Activated effector memory CD4-positive, alpha-beta T cell treated with anti-CD3 and anti-CD28 coated beads, Interleukin-2, amount 50 U/mL, for 16 hours (primary cell): ENCODE measurements around the gene NRG2.

ENCODE experiments used
- DNase-seq: peaks from one replicate; pipeline ENCODE4 v3.0.0-alpha.2; 2020

Gene NRG2

GRCh38 chr5:140040358-140040757 lies 2.7 kb downstream of the NRG2 start:
- DNase-seq = no peak

- DNase-seq = no peak
These were observed 3.5 kb downstream of the NRG2 start for GRCh38 chr5:140039561-140039960.

- DNase-seq = no peak
These were observed 4.6 kb downstream of the NRG2 start for GRCh38 chr5:140038373-140038957.

- no peak for DNase-seq
These were observed 6.1 kb downstream of the NRG2 start for GRCh38 chr5:140037012-140037411.

GRCh38 chr5:140035881-140036280 lies 7.2 kb downstream of the NRG2 start:
- DNase-seq = no peak

- DNase-seq = no peak
These were observed 9.9 kb downstream of the NRG2 start for GRCh38 chr5:140033037-140033760.

GRCh38 chr5:140032296-140032695 lies 10.8 kb downstream of the NRG2 start:
- DNase-seq = no peak

- no peak for DNase-seq
These were observed 15.3 kb downstream of the NRG2 start for GRCh38 chr5:140027807-140028206.

- no peak for DNase-seq
These were observed 17.4 kb downstream of the NRG2 start for GRCh38 chr5:140025736-140026135.

- DNase-seq = no peak
These were observed 18.2 kb downstream of the NRG2 start for GRCh38 chr5:140024928-140025327.

GRCh38 chr5:140023611-140024191 lies 19.4 kb downstream of the NRG2 start:
- no peak for DNase-seq

GRCh38 chr5:140020601-140021177 lies 22.4 kb downstream of the NRG2 start:
- no peak for DNase-seq

GRCh38 chr5:140018920-140019644 lies 24.0 kb downstream of the NRG2 start:
- DNase-seq = no peak

GRCh38 chr5:140018517-140018916 lies 24.6 kb downstream of the NRG2 start:
- no peak for DNase-seq

- DNase-seq = no peak
These were observed 25.0 kb downstream of the NRG2 start for GRCh38 chr5:140018096-140018481.

- no peak for DNase-seq
These were observed 25.6 kb downstream of the NRG2 start for GRCh38 chr5:140017397-140018095.

GRCh38 chr5:140015706-140016105 lies 27.4 kb downstream of the NRG2 start:
- DNase-seq = no peak

- DNase-seq = no peak
These were observed 28.3 kb downstream of the NRG2 start for GRCh38 chr5:140014751-140015150.

- DNase-seq = no peak
These were observed 29.6 kb downstream of the NRG2 start for GRCh38 chr5:140013536-140013935.

- no peak for DNase-seq
These were observed 30.7 kb downstream of the NRG2 start for GRCh38 chr5:140012443-140012842.

- no peak for DNase-seq
These were observed 31.7 kb downstream of the NRG2 start for GRCh38 chr5:140011297-140011802.

GRCh38 chr5:140010798-140011197 lies 32.3 kb downstream of the NRG2 start:
- DNase-seq = no peak

- no peak for DNase-seq
These were observed 35.8 kb downstream of the NRG2 start for GRCh38 chr5:140007311-140007710.
